ENCODE data around the gene EPHA7. TPM values are rescaled to one million over a fixed set of nuclear protein-coding genes. Genes with fewer than 3 reads are reported as not detected.

The EPHA7 gene
- total RNA-seq, 1 experiment from 2014 or later: not detected

- H3K9me3 ChIP-seq (ENCODE audit: control insufficient read depth in 1 of 2, insufficient read depth in 1 of 2, low read depth in 1 of 2, low read length in 2 of 2): peaks cover 5 to 6% of the 10 kb centered on the region in 2 experiments; a peak in 2 of 4 replicates
- BruUV-seq (replicated peaks): no TSS peak
- H3K9ac ChIP-seq (ENCODE audit: low read length): no peak overlapping the region
- no peaks in the 10 kb centered on the region for H3K9me2 ChIP-seq (ENCODE audit: insufficient read depth)
- H3K27ac ChIP-seq (ENCODE audit: low read depth, low read length): no peak overlapping the region
- no peaks in the 10 kb centered on the region for H3K36me3 ChIP-seq (ENCODE audit: control insufficient read depth in 1 of 2, insufficient read depth in 2 of 2, low read length in 2 of 2)
- DNase-seq (ENCODE audit: low read depth, low spot score): no peak
- H2AFZ ChIP-seq (ENCODE audit: low read depth, low read length, poor library complexity, severe bottlenecking): no peak overlapping the region
- H3K4me2 ChIP-seq (ENCODE audit: low read length): no peak overlapping the region
- RAD21 ChIA-PET (ENCODE audit: low non-redundant PET in 1 of 2, low total read pairs in 2 of 2, uncharacterized antibody in 2 of 2, unreplicated experiment in 2 of 2): no interaction called here
- intact Hi-C loops (cut with micrococcal nuclease): no loop called here
- H3K4me3 ChIP-seq (replicated peaks in 1 of 2; ENCODE audit: low read depth in 1 of 2, low read length in 2 of 2): no peak overlapping the region
- no peaks in the 10 kb centered on the region for H3K4me1 ChIP-seq (ENCODE audit: control insufficient read depth in 1 of 2, insufficient read depth in 2 of 2, low read length in 2 of 2)
- no peaks in the 10 kb centered on the region for H3K27me3 ChIP-seq (ENCODE audit: insufficient read depth, low read length)
- H4K20me1 ChIP-seq (ENCODE audit: insufficient read depth): no peaks in the 10 kb centered on the region
- TF ChIP-seq ELF1 (IDR thresholded peaks at IDR 0.05; ENCODE audit: borderline replicate concordance, low read depth) (no peak), ATF3 (IDR thresholded peaks at IDR 0.05) (no peak), REST (IDR thresholded peaks at IDR 0.05; ENCODE audit: low read depth) (no peak), POLR2AphosphoS5 (IDR thresholded peaks at IDR 0.05; ENCODE audit: low read depth, low read length) (no peak), EGR1 (IDR thresholded peaks at IDR 0.05; ENCODE audit: low read depth) (no peak)
- ATAC-seq: no peak
- POLR2A ChIA-PET: no interaction called here
- no peaks in the 10 kb centered on the region for H3K79me2 ChIP-seq (ENCODE audit: insufficient read depth, low read length)
- CTCF ChIA-PET: no interaction called here
Observed at GRCh38 chr6:93341900-93342613, 77.3 kb downstream of the EPHA7 start.
